ENCODE measurements around the gene CIAPIN1. TPM values are rescaled to one million over a fixed set of nuclear protein-coding genes. Genes with fewer than 3 reads are reported as not detected.

CIAPIN1 gene
- total RNA-seq, 1 experiment from 2014 or later, result 68.5 TPM

DNA sequence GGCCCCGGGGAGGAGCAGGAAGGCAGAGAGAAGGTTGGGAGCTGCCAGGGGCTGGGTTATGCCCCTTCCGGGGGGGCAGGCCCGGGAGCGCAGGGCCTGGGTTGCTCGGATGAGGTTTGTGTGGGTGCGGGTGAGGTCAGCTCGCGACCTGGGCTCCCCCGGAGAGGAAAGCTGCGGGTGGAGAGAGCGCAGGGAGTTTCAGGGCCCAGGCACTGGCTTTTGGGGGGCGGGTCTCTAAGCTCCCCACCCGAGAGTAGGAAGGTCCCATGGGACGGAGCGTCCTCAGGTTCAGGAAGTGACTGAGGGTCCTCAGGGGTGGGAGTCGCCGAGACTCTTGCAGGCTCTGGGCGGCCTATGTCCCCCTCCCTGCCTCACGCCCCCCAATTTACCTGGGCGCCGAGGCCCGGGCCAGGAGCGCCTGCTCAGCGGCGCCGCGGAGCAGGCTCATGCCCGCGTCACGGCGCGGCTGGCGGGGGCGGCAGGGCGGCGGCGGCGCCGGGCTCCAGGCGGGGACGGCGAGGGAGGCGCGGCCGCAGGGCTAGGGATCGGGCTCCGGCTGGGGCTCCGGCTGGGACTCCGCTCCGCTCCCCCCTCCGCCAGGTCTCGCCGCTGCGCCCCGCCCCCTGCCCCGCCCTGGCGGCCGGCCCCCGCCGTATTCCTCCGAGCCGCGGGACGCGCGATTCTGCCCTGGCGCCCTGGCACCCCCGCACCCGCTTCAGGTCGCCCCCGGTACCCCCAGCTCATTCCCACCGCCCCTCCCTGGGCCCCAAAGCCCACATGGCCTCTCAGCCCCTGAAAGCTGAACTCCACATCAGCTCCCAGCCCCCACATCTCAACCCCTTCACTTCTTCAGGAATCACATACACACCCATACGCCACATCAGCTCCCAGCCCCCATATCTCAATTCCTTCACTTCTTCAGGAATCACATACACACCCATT is 39.0 kb upstream of the CIAPIN1 start, which contains the start of gene DOK4:
Gene DOK4 (minus strand): TSS at position 578 of the 942 bp plus-strand sequence. CDS start 6,986 bp downstream, outside the sequence.
- CTCF ChIA-PET, result interaction anchor here (1.8 kb wide), 1 partner anchor 24 kb away, joined by 6 read pairs; the partner anchor contains the start of gene POLR2C
- H3K27ac ChIP-seq (ENCODE audit: low read depth, low read length), result peak within 1 kb of the TSS; percentile 71; the same call in 1 of the 2 replicates

DNA sequence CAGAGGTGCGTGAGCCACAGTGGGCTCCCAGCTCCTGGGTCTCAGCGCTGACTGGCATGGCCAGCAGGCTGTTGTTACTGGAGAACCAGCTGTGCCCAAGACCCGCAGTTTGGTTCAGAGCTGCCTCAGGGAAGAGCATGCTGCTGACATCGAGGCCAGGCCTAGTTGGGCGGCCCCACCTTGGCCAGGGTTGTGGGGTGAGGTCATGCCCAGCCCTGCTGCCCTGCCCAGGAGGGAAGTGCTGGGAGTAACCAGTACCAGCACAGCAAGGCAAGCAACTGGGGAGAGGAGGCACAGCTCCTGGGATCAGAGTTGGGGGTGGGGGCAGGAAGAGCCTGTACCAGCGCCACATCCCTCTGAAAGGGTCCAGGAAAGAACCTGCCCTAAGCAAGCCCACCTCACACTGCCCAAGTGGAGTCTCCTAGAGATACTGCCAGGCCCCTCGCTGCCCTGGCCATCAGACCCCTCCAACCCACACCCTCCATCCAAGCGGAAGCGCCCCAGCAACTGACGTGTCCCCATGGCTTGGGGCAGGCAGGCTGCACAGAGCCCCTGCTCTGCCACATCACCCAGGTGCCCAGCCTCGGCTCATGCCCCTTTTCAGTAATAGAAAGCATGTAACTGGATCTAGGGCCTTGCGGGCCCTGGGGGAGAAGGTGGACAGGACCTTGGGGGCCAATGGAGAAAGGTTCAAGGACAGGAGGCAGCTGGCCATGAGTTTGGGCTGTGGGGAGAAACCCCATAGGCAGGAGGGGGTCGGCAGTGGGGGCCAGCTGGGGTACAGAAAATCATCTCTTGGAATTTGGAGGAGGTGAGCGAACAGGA is 38.1 kb upstream of the CIAPIN1 start:
- H3K4me2 ChIP-seq (ENCODE audit: low read length), result peak overlapping the region; percentile 95
- TSS peak; percentile 44 for BruUV-seq (replicated peaks)
- ChIA-PET RAD21 (ENCODE audit: low non-redundant PET in 1 of 2, low total read pairs in 2 of 2, uncharacterized antibody in 2 of 2, unreplicated experiment in 2 of 2) (no interaction called here), POLR2A (interaction anchor here (1.6 kb wide), 1 partner anchor 13 kb away, joined by 3 read pairs; no protein-coding TSS in a partner anchor), CTCF (no interaction called here)
- no peak for ATAC-seq
- H3K4me3 ChIP-seq (replicated peaks in 1 of 2; ENCODE audit: low read depth in 1 of 2, low read length in 2 of 2), result peak overlapping the region; percentile 72 to 77
- H3K27me3 ChIP-seq (ENCODE audit: insufficient read depth, low read length), result no peaks in the 10 kb centered on the region
- no peak overlapping the region for H2AFZ ChIP-seq (ENCODE audit: low read depth, low read length, poor library complexity, severe bottlenecking)
- H4K20me1 ChIP-seq (ENCODE audit: insufficient read depth), result no peaks in the 10 kb centered on the region
- peak overlapping the region; percentile 71; the same call in 1 of the 2 replicates for H3K27ac ChIP-seq (ENCODE audit: low read depth, low read length)
- H3K9me3 ChIP-seq (ENCODE audit: control insufficient read depth in 1 of 2, insufficient read depth in 1 of 2, low read depth in 1 of 2, low read length in 2 of 2), result no peaks in the 10 kb centered on the region
- intact Hi-C loops (cut with micrococcal nuclease), result loop anchor here (5.0 kb wide), 1 partner anchor 52 kb away; the partner anchor contains the start of gene CCDC102A
- peaks cover 2 to 26% of the 10 kb centered on the region in 2 experiments for H3K4me1 ChIP-seq (ENCODE audit: control insufficient read depth in 1 of 2, insufficient read depth in 2 of 2, low read length in 2 of 2)
- peak overlapping the region; percentile 77 for H3K9ac ChIP-seq (ENCODE audit: low read length)
- no peaks in the 10 kb centered on the region for H3K9me2 ChIP-seq (ENCODE audit: insufficient read depth)
- no peaks in the 10 kb centered on the region for H3K79me2 ChIP-seq (ENCODE audit: insufficient read depth, low read length)
- DNase-seq (ENCODE audit: low read depth, low spot score), result no peak
- H3K36me3 ChIP-seq (ENCODE audit: control insufficient read depth in 1 of 2, insufficient read depth in 2 of 2, low read length in 2 of 2), result no peaks in the 10 kb centered on the region
- TF ChIP-seq EZH2 (IDR thresholded peaks at IDR 0.05) (no peak), ELF1 (IDR thresholded peaks at IDR 0.05; ENCODE audit: borderline replicate concordance, low read depth) (no peak), SRF (IDR thresholded peaks at IDR 0.05; ENCODE audit: low read depth) (no peak), EGR1 (IDR thresholded peaks at IDR 0.05; ENCODE audit: low read depth) (no peak), SIN3A (IDR thresholded peaks at IDR 0.05; ENCODE audit: low read depth) (no peak), MAX (IDR thresholded peaks at IDR 0.05) (no peak), CEBPB (IDR thresholded peaks at IDR 0.05; ENCODE audit: low read depth) (no peak)
- TF ChIP-seq, protein P1, sequence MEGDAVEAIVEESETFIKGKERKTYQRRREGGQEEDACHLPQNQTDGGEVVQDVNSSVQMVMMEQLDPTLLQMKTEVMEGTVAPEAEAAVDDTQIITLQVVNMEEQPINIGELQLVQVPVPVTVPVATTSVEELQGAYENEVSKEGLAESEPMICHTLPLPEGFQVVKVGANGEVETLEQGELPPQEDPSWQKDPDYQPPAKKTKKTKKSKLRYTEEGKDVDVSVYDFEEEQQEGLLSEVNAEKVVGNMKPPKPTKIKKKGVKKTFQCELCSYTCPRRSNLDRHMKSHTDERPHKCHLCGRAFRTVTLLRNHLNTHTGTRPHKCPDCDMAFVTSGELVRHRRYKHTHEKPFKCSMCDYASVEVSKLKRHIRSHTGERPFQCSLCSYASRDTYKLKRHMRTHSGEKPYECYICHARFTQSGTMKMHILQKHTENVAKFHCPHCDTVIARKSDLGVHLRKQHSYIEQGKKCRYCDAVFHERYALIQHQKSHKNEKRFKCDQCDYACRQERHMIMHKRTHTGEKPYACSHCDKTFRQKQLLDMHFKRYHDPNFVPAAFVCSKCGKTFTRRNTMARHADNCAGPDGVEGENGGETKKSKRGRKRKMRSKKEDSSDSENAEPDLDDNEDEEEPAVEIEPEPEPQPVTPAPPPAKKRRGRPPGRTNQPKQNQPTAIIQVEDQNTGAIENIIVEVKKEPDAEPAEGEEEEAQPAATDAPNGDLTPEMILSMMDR (IDR thresholded peaks at IDR 0.05 in 2 of 3, conservative IDR thresholded peaks at IDR 0.05 in 1 of 3; ENCODE audit: borderline replicate concordance in 1 of 3, insufficient read depth in 1 of 3, low read depth in 2 of 3, low read length in 2 of 3), result no peak

More for the DNA sequence above, 39.0 kb upstream of the CIAPIN1 start, which contains the start of gene DOK4:
- Histone ChIP-seq H4K20me1 (ENCODE audit: insufficient read depth) (no peaks in the 10 kb centered on the region), H2AFZ (ENCODE audit: low read depth, low read length, poor library complexity, severe bottlenecking) (peak within 1 kb of the TSS; percentile 74), H3K27me3 (ENCODE audit: insufficient read depth, low read length) (no peaks in the 10 kb centered on the region), H3K79me2 (ENCODE audit: insufficient read depth, low read length) (no peaks in the 10 kb centered on the region), H3K4me3 (replicated peaks in 1 of 2; ENCODE audit: low read depth in 1 of 2, low read length in 2 of 2) (peak within 1 kb of the TSS; percentile 72 to 77), H3K9me2 (ENCODE audit: insufficient read depth) (no peaks in the 10 kb centered on the region), H3K36me3 (ENCODE audit: control insufficient read depth in 1 of 2, insufficient read depth in 2 of 2, low read length in 2 of 2) (no peaks in the 10 kb centered on the region), H3K4me1 (ENCODE audit: control insufficient read depth in 1 of 2, insufficient read depth in 2 of 2, low read length in 2 of 2) (peaks cover 0 to 21% of the 10 kb centered on the region in 2 experiments), H3K4me2 (ENCODE audit: low read length) (peak within 1 kb of the TSS; percentile 95), H3K9ac (ENCODE audit: low read length) (peak within 1 kb of the TSS; percentile 77), H3K9me3 (ENCODE audit: control insufficient read depth in 1 of 2, insufficient read depth in 1 of 2, low read depth in 1 of 2, low read length in 2 of 2) (no peaks in the 10 kb centered on the region)
- DNase-seq (ENCODE audit: low read depth, low spot score) (no peak), ATAC-seq (peak; percentile 97)
- BruUV-seq (replicated peaks), result no TSS peak
- TF ChIP-seq ATF3 (IDR thresholded peaks at IDR 0.05), result no peak
- peak; percentile 61 for TF ChIP-seq POLR2AphosphoS5 (IDR thresholded peaks at IDR 0.05; ENCODE audit: low read depth, low read length)
- ChIA-PET RAD21 (ENCODE audit: low non-redundant PET in 1 of 2, low total read pairs in 2 of 2, uncharacterized antibody in 2 of 2, unreplicated experiment in 2 of 2) (interaction anchor here in 1 of 2 experiments (0.7 kb wide), 1 partner anchor 548 kb away, joined by 6 read pairs; no protein-coding TSS in a partner anchor), POLR2A (no interaction called here)
- intact Hi-C loops (cut with micrococcal nuclease), result loop anchor here (5.0 kb wide), 1 partner anchor 51 kb away; the partner anchor contains the start of gene CCDC102A
